ENCODE measurements around the gene CD7. TPM values are rescaled to one million over a fixed set of nuclear protein-coding genes. Genes with fewer than 3 reads are reported as not detected.

Gene CD7
- total RNA-seq, 1 experiment from 2014 or later, result 0.77 TPM

DNA sequence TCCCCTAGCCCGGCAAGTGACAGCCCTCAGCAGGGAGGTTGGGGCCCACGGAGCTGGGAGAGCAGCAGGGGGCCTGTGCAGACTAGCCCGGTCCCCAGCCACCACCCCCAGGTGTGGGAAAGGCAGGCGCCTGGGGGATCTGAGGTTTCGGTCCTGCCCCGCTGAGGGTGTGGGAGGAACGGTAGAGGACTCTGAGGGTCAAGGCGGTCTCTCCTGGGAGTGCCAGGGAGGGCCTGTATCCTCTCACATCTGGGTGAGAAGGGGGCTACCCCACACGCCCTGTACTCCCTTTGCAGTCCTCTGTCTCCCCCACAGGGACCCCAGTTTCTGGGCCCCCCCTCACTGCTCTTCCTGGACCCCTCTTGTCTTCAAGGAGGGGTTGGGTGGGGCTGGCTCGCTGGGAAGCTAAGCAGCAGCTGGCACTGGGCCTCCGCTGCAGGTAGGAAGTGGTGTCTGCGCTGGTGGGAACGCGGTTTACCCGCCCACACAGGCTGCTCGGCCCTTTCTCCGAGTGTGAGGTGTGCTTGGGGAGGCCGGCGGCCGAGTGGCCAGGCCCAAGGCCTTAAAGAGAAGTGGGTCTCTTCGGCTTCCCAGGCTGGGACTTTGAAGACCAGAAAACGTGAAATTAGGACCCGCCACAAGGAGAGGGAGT is 15.4 kb downstream of the CD7 start:
- intact Hi-C loops (cut with micrococcal nuclease; ENCODE audit: unreplicated experiment) (no loop called here), in situ Hi-C loops (cut with HindIII; ENCODE audit: low pct_unique_long_range_greater_than_20kb, low sequenced_read_pairs) (no loop called here)
- ChIA-PET POLR2A (no interaction called here), CTCF (interaction anchor here (1.1 to 1.4 kb wide), 2 partner anchors 23 to 48 kb away, joined by 4 to 11 read pairs; no protein-coding TSS in a partner anchor)
- ATAC-seq (no peak), DNase-seq (ENCODE audit: low read depth, low spot score) (no peak)
- no peaks in the 10 kb centered on the region for H3K9me3 ChIP-seq (ENCODE audit: control insufficient read depth, insufficient read depth, low read depth, low read length)
- TF ChIP-seq REST (IDR thresholded peaks at IDR 0.05; ENCODE audit: insufficient read depth in 1 of 2, low read depth in 2 of 2, low read length in 1 of 2), result no peak
- no peak for TF ChIP-seq SIN3A (IDR thresholded peaks at IDR 0.05; ENCODE audit: borderline replicate concordance, insufficient read depth, low read depth, low read length)
- TF ChIP-seq, protein P1, sequence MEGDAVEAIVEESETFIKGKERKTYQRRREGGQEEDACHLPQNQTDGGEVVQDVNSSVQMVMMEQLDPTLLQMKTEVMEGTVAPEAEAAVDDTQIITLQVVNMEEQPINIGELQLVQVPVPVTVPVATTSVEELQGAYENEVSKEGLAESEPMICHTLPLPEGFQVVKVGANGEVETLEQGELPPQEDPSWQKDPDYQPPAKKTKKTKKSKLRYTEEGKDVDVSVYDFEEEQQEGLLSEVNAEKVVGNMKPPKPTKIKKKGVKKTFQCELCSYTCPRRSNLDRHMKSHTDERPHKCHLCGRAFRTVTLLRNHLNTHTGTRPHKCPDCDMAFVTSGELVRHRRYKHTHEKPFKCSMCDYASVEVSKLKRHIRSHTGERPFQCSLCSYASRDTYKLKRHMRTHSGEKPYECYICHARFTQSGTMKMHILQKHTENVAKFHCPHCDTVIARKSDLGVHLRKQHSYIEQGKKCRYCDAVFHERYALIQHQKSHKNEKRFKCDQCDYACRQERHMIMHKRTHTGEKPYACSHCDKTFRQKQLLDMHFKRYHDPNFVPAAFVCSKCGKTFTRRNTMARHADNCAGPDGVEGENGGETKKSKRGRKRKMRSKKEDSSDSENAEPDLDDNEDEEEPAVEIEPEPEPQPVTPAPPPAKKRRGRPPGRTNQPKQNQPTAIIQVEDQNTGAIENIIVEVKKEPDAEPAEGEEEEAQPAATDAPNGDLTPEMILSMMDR (IDR thresholded peaks at IDR 0.05), result no peak
- TF ChIP-seq POLR2AphosphoS5 (IDR thresholded peaks at IDR 0.05; ENCODE audit: low read depth, low read length), result no peak
- no peak for TF ChIP-seq TCF7L2 (IDR thresholded peaks at IDR 0.05; ENCODE audit: low read depth, low read length)
- no peak overlapping the region for H3K4me3 ChIP-seq (ENCODE audit: low read depth in 2 of 2, low read length in 2 of 2)
- peaks cover 44% of the 10 kb centered on the region for H3K4me1 ChIP-seq (ENCODE audit: control insufficient read depth, insufficient read depth, low read length)
- no peaks in the 10 kb centered on the region for H3K36me3 ChIP-seq (ENCODE audit: control insufficient read depth, insufficient read depth, low read length)
- no TSS peak for BruUV-seq (replicated peaks)
- no peaks in the 10 kb centered on the region for H3K27me3 ChIP-seq (ENCODE audit: control insufficient read depth, insufficient read depth, low read length)
- no peak overlapping the region for H3K27ac ChIP-seq (ENCODE audit: low read length)

DNA sequence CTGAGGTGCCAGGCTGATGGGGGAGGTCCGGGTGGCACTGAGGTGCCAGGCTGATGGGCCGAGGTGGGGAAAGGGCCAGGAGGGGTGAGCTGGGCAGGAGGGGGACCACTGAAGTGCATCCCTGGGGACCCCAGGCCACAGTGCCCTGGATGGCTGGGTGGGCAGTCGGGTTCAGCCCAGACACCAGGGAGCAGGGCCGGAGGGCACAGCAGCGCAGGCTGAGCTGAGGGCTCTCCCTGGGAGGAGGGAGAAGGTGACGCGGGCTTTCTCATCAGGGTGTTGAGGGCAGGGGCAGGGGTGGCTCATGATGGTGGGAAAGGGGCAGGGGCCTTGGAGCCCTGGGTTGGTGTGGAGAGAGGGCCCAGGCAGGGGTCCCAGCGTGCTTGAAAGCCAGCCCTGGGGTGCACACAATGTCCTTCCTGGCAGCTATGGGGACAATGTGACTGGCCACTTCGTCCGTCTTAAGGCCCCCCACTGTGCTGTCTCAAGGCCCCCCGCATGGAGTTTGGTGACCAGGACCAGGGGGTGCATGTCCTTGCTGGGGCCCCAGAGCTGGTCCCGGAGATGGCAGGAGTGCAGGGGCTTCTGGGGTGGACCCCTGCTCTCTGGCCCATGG is 16.0 kb downstream of the CD7 start:
- ATAC-seq, result no peak
- no peak for DNase-seq (ENCODE audit: low read depth, low spot score)
- POLR2A ChIA-PET, result no interaction called here
- CTCF ChIA-PET, result interaction anchor here (0.8 to 1.4 kb wide), 3 partner anchors 16 to 49 kb away, joined by 3 to 11 read pairs (median 4); partner anchors contain the start of gene CD7
- intact Hi-C loops (cut with micrococcal nuclease; ENCODE audit: unreplicated experiment), result no loop called here
- BruUV-seq (replicated peaks), result no TSS peak
- H3K27me3 ChIP-seq (ENCODE audit: control insufficient read depth, insufficient read depth, low read length), result no peaks in the 10 kb centered on the region
- peaks cover 51% of the 10 kb centered on the region for H3K4me1 ChIP-seq (ENCODE audit: control insufficient read depth, insufficient read depth, low read length)
- in situ Hi-C loops (cut with HindIII; ENCODE audit: low pct_unique_long_range_greater_than_20kb, low sequenced_read_pairs), result no loop called here
- no peaks in the 10 kb centered on the region for H3K9me3 ChIP-seq (ENCODE audit: control insufficient read depth, insufficient read depth, low read depth, low read length)
- no peaks in the 10 kb centered on the region for H3K36me3 ChIP-seq (ENCODE audit: control insufficient read depth, insufficient read depth, low read length)
- H3K27ac ChIP-seq (ENCODE audit: low read length), result no peak overlapping the region
- H3K4me3 ChIP-seq (ENCODE audit: low read depth in 2 of 2, low read length in 2 of 2), result no peak overlapping the region
- TF ChIP-seq TCF7L2 (IDR thresholded peaks at IDR 0.05; ENCODE audit: low read depth, low read length) (no peak), SIN3A (IDR thresholded peaks at IDR 0.05; ENCODE audit: borderline replicate concordance, insufficient read depth, low read depth, low read length) (no peak), POLR2AphosphoS5 (IDR thresholded peaks at IDR 0.05; ENCODE audit: low read depth, low read length) (no peak), REST (IDR thresholded peaks at IDR 0.05; ENCODE audit: insufficient read depth in 1 of 2, low read depth in 2 of 2, low read length in 1 of 2) (no peak)
- TF ChIP-seq, protein P1 (IDR thresholded peaks at IDR 0.05), result no peak

Data from Panc1 (cell line).